Measurements from ENCODE around the gene KCNH1.

KCNH1 gene

GRCh38 chr1:210901981-210902770 is 231.8 kb downstream of the KCNH1 start:
- ChIA-PET CTCF (interaction anchor here (0.5 kb wide), 1 partner anchor 281 kb away, joined by 3 read pairs; no protein-coding TSS in a partner anchor), POLR2A (no interaction called here)
- TF ChIP-seq PRDM10 (tag by site-specific recombination; IDR thresholded peaks at IDR 0.05): no peak
- no peak for TF ChIP-seq ZFP3 (tag by site-specific recombination; IDR thresholded peaks at IDR 0.05; ENCODE audit: low read depth)
- no peak for TF ChIP-seq ZBTB7A (tag by site-specific recombination; IDR thresholded peaks at IDR 0.05; ENCODE audit: low read depth)
- no peak for TF ChIP-seq ZNF629 (tag by site-specific recombination; IDR thresholded peaks at IDR 0.05)
- no peak for TF ChIP-seq RBAK (tag by site-specific recombination; IDR thresholded peaks at IDR 0.05)
- TF ChIP-seq ZBTB6 (tag by site-specific recombination; IDR thresholded peaks at IDR 0.05): no peak
- no peak for TF ChIP-seq ZNF404 (tag by site-specific recombination; IDR thresholded peaks at IDR 0.05)
- TF ChIP-seq ZSCAN30 (tag by site-specific recombination; IDR thresholded peaks at IDR 0.05): no peak
- no peak for TF ChIP-seq ZNF670 (tag by site-specific recombination; IDR thresholded peaks at IDR 0.05; ENCODE audit: low read depth)
- TF ChIP-seq ZNF623 (tag by site-specific recombination; IDR thresholded peaks at IDR 0.05): no peak
- TF ChIP-seq ZNF140 (tag by site-specific recombination; IDR thresholded peaks at IDR 0.05): no peak
- no peak overlapping the region for H3K27ac ChIP-seq (ENCODE audit: extremely low read depth, low read depth, low read length)
- H3K36me3 ChIP-seq (ENCODE audit: control insufficient read depth in 2 of 2, insufficient read depth in 1 of 2, low read length in 2 of 2): no peaks in the 10 kb centered on the region
- no peaks in the 10 kb centered on the region for H3K4me1 ChIP-seq (ENCODE audit: control insufficient read depth, insufficient read depth, low read length)
- H3K9me3 ChIP-seq (ENCODE audit: control insufficient read depth, insufficient read depth, low read depth, low read length): no peaks in the 10 kb centered on the region
- H3K4me3 ChIP-seq (ENCODE audit: low read depth, low read length): no peak overlapping the region

GRCh38 chr1:210900820-210901219 is 233.1 kb downstream of the KCNH1 start:
- TF ChIP-seq KLF1 (tag by site-specific recombination; IDR thresholded peaks at IDR 0.05): no peak
- no peak for TF ChIP-seq YY2 (tag by site-specific recombination; IDR thresholded peaks at IDR 0.05)
- no peak for TF ChIP-seq ZNF157 (tag by site-specific recombination; IDR thresholded peaks at IDR 0.05)
- TF ChIP-seq ZNF549 (tag by site-specific recombination; IDR thresholded peaks at IDR 0.05): no peak
- POLR2A ChIA-PET: no interaction called here
- Histone ChIP-seq H3K4me1 (ENCODE audit: control insufficient read depth, insufficient read depth, low read length) (no peaks in the 10 kb centered on the region), H3K9me3 (ENCODE audit: control insufficient read depth, insufficient read depth, low read depth, low read length) (no peaks in the 10 kb centered on the region), H3K4me3 (ENCODE audit: low read depth, low read length) (no peak overlapping the region), H3K27ac (ENCODE audit: extremely low read depth, low read depth, low read length) (no peak overlapping the region), H3K36me3 (ENCODE audit: control insufficient read depth in 2 of 2, insufficient read depth in 1 of 2, low read length in 2 of 2) (no peaks in the 10 kb centered on the region)
- CTCF ChIA-PET: interaction anchor here (0.6 kb wide), 1 partner anchor 49 kb away, joined by 4 read pairs; no protein-coding TSS in a partner anchor

GRCh38 chr1:210900079-210900478 is 233.9 kb downstream of the KCNH1 start:
- H3K4me3 ChIP-seq (ENCODE audit: low read depth, low read length): no peak overlapping the region
- CTCF ChIA-PET: no interaction called here
- no peaks in the 10 kb centered on the region for H3K36me3 ChIP-seq (ENCODE audit: control insufficient read depth in 2 of 2, insufficient read depth in 1 of 2, low read length in 2 of 2)
- POLR2A ChIA-PET: no interaction called here
- no peaks in the 10 kb centered on the region for H3K4me1 ChIP-seq (ENCODE audit: control insufficient read depth, insufficient read depth, low read length)
- no peaks in the 10 kb centered on the region for H3K9me3 ChIP-seq (ENCODE audit: control insufficient read depth, insufficient read depth, low read depth, low read length)
- no peak overlapping the region for H3K27ac ChIP-seq (ENCODE audit: extremely low read depth, low read depth, low read length)
- no peak for TF ChIP-seq KLF8 (tag by site-specific recombination; IDR thresholded peaks at IDR 0.05)
- TF ChIP-seq ZNF26 (tag by site-specific recombination; IDR thresholded peaks at IDR 0.05): no peak
- no peak for TF ChIP-seq KLF7 (tag by site-specific recombination; IDR thresholded peaks at IDR 0.05; ENCODE audit: borderline replicate concordance)
- no peak for TF ChIP-seq ZNF140 (tag by site-specific recombination; IDR thresholded peaks at IDR 0.05)
- TF ChIP-seq PRDM2 (tag by site-specific recombination; IDR thresholded peaks at IDR 0.05; ENCODE audit: borderline replicate concordance): no peak
- no peak for TF ChIP-seq ZNF549 (tag by site-specific recombination; IDR thresholded peaks at IDR 0.05)

All from HEK293 (cell line).